HG03575 (cell line): ENCODE results near the gene F12.

Experiments used
- ATAC-seq: cut with Tn5 transposase; IDR thresholded peaks from one replicate; pipeline ENCODE4 v1.9.1; 2021; ENCODE audit not compliant: unreplicated experiment, insufficient number of reproducible peaks, low FRiP score; ENCODE audit errors: extremely low read depth

F12 gene

DNA sequence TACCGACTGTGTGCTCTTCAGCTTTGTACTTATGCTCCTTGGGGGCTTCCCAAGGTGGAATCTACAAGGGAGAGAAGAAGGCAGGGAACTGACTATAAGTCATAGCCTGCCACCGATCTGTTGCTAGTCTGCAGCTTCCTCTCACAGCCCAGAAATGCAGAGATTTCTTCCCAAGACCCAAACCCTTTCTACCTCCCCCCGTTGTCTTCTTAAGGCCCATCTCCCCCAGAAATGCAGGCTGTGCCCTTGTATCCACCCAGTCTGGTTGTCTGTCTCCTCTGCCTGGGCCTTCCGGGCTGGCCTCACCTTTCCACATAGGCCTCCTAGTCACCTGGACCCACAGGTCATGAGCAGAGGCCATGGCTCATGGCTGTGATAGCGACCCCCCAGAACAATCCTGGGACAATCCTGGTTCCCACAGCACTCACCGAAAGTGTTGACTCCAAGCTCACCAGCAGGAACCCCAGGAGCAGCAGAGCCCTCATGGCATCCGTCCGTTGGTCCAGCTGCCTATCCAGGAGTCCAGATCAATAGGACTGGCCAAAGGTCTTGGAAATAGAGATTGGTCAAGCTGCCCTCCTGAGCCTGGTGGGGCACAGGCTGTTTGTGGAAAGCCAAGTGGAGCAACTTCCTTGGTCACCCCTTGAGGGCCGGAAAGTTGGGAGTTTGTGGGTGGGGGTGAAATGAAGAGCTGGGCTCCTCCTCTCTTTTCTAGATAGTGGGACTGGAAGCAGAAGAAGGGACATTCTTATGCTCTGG lies at the start of gene F12:
TSS of gene F12 (minus strand) at position 522 of the 759 bp plus-strand sequence. CDS start at position 485, 37 bp downstream.
- ATAC-seq, result no peak

DNA sequence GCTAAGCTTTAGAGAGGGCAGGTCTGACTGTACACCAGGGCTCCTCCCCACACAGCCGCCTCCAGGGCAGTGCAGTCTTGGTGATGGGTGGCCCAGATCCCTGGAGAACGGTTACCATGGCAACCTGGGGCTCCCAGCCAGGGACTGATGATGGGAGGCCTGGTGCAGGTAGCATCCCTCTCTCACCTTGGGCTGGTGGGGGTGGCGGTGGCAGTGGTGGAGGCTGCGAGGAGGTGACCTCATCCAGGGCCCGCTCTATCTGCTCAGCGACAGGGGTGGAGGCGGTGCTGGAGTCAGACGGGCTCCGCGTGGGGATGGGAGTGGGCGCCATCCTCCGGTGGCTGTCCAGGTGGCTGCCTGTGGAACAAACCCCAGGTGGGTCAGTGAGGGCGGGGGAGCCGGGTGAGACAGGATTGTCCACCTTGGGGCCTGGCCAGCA lies 49.6 kb upstream of the F12 start:
- no peak for ATAC-seq

DNA sequence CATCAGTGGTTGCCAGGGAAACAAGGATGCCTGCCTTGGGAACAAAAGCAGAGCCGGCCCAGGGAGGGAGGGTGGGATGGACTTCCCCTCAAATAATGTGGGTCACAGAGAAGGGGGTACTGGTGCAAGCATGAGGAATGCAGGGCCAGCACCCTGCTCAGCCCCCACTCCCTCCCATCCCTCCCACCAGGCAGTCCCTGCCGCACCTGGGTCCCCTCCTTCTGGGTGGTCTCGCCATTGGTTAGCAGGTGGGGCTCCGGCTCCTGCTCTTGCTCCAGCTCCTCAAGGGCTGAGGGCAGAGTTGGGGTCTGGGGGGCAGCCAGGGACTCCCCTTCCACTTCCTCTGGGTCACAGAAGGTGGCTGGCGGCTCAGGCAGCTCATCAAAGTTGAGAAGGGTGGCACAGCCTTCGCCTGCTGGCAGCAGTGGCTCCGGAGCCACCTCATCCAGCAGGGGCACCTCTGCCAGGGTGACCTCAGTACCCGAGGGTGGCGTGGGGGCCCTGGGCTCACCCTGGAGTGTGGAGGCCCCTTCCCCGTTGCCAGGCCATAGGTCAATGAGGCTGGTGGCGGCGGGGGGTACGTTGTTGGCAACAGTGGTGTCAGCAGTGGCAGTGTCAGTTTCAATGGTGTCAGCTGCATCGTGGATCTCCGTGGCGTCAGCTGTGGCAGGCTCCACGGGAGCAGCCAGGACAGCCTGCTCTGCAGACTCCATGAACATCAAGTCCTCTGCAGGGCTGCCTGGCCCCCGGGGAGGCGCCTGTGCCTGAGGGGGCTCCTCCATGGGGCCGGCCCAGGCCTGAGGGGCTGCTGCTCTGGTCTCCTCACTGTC lies 48.7 kb upstream of the F12 start:
- ATAC-seq, result no peak

GRCh38 chr5:177456976-177457851 lies 47.9 kb upstream of the F12 start:
- no peak for ATAC-seq

DNA sequence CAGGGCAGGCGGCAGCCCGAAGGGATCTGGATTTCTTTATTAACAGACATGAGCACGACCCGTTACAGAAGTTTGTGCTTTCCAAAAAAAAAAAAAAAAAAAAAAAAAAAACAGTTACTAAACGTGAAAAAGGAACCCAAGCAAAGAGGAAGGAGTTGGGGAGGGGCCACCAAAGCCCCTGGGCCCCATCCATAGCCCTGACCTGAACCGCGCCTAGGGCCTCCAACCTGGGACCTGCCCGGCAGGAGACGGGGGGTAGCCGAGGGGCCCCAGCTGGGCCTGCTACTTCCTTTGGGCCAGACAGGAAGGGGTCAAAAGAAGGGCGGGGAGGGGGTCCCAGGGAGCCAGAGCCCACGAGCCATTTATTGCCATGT lies 47.2 kb upstream of the F12 start:
- no peak for ATAC-seq

DNA sequence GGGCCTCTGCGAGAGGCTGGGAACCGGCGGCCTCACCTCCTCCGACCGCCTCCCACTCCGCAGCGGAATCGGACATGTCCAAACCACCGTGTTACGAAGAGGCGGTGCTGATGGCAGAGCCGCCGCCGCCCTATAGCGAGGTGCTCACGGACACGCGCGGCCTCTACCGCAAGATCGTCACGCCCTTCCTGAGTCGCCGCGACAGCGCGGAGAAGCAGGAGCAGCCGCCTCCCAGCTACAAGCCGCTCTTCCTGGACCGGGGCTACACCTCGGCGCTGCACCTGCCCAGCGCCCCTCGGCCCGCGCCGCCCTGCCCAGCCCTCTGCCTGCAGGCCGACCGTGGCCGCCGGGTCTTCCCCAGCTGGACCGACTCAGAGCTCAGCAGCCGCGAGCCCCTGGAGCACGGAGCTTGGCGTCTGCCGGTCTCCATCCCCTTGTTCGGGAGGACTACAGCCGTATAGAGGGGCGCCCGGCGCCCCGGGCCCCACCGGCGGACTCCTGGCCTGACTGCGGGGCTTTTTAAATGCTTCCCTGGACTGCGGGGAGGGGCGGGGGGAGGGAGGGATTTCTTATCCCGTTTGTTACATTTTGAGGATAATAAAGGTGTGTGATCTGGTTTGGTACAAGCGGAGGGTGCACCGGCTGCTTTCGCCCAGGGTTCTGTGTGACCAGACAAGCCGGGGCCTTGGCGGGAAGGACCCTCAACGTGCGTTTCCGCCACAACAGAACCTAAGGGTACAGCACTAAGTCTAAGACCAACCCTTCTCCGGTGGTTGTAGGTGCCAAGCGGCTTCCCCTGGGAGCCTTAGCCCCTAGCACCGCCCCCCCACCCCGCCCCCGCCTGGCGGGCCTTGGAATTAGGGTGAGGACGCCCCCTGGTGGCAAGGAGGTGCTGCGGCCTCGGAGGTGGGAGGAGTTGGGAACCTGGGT lies 46.6 kb upstream of the F12 start:
- no peak for ATAC-seq

DNA sequence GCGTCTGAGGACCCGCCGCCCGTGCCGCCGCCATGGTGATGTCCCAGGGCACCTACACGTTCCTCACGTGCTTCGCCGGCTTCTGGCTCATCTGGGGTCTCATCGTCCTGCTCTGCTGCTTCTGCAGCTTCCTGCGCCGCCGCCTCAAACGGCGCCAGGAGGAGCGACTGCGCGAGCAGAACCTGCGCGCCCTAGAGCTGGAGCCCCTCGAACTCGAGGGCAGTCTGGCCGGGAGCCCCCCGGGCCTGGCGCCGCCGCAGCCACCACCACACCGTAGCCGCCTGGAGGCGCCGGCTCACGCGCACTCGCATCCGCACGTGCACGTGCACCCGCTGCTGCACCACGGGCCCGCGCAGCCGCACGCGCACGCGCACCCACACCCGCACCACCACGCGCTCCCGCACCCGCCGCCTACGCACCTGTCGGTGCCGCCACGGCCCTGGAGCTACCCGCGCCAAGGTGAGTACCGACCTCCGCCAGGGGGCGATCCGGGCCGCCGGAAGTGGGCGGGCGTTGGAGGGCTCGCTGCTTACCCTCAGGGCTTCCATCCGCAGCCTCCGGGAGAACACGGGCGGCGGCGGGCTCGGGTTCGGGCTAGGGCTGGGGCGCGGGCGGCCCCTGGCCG lies 45.8 kb upstream of the F12 start:
- ATAC-seq, result no peak

DNA sequence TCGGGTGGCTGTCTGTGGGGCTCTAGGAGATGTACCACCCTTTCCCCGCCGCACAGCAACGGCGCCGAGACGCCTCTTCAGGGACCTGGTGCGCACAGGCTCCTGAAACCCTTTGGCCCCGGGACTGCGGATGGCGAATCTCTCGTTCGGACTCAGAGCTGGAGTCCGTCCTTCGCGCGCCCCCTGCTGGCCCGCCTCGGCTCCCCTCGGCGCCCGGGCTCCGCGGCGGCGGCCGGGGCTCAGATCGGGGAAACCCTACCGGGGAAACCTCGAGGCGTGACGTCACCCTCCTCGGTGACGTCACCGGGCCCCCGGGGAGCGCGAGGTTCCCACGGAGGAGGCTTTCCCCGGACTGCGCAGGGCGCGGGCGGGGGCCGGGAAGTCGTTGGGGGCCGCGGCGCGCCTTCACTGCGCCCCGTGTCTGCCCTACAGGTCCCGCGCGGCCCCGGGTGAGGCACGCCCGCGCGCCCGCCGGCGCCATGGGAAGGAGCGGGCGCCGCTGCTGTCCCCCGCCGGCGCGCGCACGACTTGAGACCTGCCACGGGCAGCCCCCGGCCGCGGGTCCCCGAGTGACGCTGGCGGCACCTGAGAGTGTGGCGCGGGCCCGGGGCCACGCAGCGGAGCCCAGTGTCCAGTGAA lies 45.2 kb upstream of the F12 start:
- ATAC-seq, result no peak

- ATAC-seq, result no peak
These were observed 44.6 kb upstream of the F12 start for GRCh38 chr5:177453852-177454396.

GRCh38 chr5:177452688-177453638 lies 43.6 kb upstream of the F12 start:
- no peak for ATAC-seq

DNA sequence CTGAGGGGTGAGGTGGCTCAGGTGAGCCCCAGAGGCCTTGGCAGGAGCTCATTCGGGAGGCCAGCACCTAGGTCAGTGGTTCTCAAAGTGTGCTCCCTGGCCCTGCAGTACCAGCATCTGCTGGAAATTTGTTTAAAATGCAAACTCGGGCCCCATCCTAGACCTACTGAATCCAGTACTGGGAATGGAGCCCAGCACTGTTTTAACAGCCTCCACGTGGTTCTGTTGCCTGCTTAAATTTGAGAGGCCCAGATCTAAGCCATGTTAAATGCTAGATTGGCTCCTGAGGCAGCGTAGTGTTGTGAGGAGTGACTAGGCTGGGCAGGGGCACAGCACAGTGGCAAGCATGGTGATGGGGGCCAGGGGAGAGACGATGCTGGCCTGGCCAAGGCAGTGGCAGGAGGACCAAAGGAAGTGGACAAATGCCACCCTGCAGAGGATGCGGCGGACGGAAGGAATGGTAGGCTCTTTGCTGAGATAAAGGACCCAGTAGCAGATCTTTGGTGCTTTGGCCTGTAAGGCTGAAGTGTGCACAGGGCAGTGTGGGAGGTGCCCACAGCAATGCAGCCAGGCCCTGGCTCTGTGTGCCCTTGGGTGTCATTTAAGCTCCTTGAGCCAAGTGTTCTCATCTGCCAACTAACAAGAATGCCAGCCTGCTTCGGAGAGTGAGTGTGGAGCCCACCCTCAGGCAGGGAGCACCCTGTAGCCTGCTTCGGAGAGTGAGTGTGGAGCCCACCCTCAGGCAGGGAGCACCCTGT lies 41.5 kb upstream of the F12 start:
- ATAC-seq, result no peak

DNA sequence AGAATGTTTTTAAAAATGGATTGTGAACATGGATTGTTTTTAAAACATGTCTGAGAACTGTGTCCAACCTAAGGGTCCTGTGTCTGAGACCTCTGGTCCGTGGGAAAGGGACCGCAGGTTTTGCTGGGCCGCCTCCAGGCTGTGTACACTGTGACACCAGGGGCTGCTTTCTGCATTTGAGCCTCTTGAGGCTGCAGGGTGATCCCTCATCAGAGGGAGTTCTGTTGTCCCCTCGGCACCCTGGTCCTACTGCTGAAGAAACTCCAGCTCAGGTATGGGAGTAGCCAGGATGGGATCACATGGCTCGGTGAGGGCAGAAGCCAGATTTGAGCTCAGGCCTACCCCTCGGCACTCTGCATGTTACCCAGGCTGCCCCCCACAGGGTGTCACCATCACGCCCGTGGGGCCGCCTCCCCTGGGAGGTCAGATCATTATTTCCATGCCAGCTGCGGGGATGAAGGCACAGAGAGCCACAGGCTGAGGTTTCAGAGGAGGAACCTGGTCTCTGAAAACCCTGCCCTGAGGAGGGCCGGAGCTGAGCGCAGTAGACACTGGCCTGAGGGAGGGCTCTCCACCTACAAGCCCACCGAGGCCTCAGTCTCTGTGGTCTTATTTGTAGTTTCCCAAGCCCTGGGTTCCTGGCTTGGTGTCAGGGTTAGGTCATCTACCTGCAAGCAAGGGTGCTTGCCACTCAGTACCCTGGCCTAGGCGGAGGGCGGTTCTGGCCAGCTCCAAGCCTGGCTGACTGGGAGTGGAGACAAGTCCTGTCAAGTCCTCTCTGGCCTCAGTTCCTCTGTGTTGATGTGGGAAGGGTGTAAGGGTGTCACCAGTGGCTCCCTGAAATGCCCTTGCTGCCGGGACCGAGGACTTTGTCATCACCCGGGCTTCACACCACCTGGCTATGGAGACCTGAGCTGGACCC lies 40.0 kb upstream of the F12 start:
- ATAC-seq, result no peak

DNA sequence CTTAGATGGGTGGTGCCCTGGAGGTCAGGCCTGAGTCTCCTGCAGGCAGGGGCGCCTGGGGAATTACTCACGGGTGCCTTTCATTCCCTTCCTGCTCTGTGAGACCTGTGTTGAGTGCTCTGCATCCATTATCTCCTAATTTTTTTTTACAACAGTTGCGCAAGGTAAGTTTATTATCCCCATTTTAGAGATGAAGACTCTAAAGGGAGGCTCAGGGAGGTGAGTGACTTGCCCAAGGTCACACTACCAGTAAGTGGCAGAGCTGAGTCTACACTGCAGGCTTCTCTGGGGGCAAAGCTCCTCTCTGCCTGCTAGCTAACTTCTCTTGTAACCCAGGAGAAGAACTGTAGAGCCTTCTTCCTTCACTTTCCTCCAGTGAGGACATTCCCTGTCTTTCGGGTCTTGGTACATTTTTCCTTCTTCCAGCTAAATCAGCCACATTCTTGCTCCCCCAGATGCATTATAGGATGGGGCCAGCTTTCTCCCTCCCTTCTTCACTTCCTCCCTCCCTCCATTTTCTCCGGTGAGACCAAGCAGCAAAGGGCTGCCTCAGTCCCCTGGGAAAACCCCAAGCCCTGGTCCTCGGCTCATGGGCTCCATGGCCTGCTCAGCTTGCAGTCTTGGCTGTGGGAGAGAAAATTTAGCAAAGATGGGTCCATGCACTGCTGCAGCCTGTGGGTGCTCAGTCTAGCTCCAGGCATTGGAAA lies 39.0 kb upstream of the F12 start:
- no peak for ATAC-seq

GRCh38 chr5:177447611-177448243 lies 38.4 kb upstream of the F12 start:
- no peak for ATAC-seq
